NCI-H2196 (cell line): Measurements from ENCODE around the gene CREB5.

Source experiments
- DNase-seq: peaks from one replicate; lab custom pipeline; 2025; ENCODE audit not compliant: unreplicated experiment; lab: John Stamatoyannopoulos, UW

Gene CREB5

DNA sequence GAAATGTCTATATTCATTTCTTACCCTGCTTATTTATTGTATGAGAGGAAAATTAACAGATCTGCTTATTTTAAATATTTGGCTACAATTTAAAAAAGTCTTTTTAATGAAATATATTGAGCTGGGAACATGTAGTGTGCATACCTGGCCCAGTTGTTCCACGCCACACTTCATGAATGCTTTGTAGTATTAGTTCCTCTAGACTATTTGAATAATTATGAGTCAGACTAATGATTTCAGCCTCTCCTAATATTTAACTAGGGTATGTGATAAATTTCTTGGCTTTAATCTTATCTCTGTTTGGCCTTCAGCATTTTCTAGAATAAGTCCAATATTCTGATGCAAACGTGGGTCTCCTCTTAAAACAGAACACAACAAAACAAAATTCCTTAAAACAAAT is 226.6 kb downstream of the CREB5 start:
- DNase-seq = no peak

DNA sequence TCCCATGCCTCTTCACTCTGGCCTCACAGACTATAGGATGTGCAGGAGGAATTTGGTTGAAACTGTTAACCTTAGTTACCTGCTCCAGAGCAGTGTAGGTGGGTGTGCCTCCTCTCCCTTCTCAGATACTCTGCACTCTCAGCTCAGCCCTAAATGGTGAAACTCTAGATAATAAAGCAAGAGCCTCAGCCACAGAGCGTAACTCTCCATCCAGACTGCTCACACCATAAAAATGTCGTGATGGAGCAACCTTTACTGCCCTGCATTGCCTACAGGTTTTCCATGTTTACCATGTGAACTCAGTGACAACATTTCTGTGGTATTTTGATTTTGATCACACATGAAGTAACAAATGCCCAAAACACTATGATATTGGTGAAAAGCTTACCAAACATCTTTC is 227.7 kb downstream of the CREB5 start:
- no peak for DNase-seq

DNA sequence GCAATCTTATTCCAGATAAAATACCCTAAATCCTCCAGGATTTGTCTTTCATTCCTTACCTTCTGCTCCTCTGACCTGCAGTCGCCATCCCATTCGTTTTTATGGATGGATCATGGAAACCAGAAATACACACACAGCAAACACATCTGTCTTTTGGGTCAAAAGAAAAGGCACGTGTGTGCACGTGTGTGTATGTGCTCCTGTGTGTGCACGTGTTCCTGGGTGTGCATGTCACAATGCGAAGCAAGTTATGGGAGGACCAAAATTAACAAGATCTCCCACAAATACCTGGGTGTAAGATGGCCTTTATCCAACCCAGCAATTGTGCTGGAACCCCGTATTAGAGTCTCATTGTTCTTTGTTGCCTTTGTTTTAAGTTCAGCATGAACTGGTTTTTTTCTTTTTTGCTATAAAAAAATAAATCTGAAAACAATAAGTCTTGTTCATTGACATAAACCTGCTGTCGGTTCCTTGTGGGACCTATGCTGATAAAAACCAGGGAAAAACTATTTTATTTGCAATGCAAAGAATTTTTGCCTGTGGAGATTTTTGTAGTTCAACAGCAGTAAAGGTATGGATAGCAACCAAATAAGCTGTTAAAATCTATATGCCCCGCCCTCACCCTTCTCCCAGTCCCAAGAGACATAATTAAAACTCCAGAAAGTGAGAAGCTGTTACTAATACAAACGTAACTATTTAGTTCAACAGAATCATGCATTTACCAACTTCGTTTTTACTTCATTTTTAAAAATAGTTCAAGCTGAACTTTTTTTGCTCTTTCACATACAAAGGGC is 229.6 kb downstream of the CREB5 start:
- DNase-seq = no peak

DNA sequence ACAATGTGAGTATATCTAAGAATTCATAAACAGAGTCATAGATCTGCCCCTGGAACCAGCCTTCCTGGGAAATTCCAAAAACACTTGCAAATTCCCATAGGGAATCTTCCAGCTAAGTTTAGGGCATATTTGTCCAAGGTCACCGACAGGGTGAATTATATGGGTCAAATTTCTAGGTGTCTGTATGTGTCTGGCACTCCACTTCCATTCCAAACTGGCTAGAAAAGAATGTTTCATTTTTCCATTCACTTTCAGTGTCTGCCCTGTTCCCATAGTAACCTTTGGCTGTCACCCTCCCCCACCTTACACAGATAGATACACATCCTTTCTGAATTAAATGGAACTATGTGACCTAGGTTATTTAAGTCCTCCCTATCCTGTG is 230.9 kb downstream of the CREB5 start:
- no peak for DNase-seq

DNA sequence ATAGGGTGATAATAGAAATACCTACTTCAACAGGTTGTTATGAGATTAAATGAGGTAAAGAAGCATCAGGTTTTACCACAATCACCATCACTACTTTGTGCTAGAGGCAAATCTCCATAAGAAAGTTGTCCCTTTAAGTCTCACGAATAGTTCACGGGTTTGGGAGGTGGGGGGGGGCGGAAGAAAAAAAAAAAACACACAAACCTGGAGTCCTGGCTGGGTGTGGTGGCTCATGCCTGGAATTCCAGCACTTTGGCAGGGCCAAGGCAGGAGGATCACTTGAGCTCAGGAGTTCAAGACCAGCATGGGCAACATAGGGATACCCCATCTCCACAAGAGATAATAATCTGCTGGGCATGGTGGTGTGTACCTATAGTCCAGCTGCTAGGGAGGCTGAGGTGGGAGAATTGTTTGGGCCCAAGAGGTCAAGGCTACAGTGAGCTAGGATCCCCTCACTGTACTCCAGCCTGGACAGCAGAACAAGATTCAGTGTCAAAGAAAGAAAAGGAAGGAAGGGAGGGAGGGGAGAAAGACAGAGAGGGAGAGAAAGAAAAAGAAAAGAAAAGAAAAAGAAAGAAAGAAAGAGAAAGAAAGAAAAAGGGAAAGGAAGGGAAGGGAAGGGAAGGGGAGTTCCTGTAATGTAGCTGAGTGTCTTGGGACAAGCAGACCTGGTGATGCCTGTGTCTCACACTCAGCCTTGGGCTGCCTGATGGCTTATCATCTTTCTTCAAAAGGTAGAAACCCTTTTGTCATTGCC is 231.4 kb downstream of the CREB5 start:
- DNase-seq = no peak

DNA sequence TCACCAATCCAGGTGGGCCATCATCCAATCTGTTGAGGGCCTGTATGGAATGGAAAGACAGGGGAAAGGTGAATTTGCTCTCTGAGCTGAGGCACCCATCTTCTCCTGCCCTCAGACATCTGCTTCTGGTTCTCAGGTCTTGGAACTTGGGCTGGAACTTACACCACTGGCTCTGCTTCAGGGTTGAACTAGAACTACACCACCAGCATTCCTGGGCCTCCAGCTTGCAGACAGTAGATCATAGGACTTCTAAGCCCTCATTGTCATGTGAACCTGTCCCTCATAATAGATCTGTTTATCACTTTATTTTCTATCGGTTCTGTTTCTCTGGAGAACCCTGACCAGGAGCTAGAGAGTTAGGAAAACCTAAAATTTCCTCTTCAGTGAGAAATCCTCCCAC is 233.5 kb downstream of the CREB5 start:
- DNase-seq = no peak

DNA sequence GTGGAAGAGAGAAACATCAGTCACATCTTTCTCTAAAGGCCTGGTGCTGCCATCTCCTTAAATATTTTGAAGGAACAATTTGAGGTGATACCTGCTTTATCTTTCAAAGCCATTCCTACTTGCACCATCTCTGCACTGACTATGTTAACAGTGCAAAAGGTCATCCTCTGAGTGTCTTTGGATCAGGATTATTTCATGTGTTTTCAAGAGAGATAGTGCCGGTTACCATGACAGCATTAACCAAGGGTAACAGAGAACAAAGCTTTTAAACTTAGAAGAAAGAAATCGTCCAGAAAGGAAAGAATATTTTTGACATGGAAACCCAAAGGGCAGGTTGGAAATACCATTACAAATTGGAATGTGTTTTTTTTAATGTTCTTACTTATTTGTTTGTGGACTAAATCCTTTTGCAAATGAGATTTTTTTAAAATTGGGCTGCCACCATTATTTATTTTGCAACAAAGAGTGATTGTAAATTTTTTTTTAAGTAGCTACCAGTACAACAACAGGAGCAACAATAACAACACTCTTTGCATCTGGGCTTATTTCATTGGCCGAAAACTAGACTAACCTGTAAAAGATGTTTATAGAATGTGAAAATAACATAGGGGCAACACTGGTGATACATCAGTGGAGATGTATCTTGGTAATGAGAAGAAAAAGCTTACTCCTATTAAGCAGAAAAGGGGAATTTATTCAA is 234.2 kb downstream of the CREB5 start:
- no peak for DNase-seq

DNA sequence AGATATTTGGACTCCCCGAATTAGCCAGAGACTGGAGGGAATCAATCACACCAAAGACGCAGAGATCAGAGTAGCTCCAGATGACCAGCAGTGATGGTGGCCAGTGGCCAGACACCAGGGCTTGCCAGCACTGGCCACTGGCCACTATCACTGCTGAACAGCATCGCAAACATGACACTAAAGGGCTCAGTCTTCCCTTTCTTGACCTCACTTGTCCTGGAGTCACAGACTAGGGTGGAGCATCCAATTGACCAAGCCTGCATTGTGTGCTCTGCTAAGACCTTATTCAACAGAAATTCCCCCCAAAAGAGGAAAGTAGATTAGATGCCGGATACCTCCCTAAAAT is 234.7 kb downstream of the CREB5 start:
- DNase-seq = no peak

DNA sequence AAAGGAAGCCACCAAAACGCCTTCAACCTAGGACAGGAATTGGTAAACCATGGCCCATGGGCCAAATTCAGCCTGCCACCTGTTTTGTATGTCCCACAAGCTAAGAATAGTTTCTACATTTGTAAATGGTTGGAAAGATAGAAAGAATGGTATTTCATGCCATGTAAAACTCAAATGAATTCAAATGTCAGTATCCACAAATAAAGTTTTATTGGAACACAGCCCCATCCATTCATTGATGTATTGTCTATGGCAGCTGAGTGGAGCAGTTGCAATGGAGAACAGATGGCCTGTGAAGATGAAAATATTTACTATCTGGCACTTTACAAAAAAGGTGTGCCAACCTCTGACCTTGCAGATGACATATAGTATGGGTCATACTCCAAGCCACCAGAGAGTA is 236.9 kb downstream of the CREB5 start:
- DNase-seq = no peak

DNA sequence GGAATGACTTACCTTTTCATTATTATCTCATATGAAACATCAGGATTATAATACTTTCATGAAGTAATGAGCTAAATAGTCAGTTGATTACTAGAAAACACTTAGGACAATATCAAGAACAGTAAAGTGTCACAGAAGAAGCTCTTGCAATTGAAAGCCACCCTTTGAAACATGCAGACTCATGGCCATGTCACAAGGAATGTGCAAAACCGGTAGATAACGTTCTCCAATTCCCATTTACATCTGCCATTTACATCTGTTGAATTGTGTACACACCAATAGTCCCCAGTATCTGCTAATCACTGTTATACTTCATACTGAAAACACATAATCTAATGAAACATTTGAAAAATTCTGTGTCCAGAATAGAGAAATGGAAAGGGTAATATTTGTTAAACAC is 237.5 kb downstream of the CREB5 start:
- DNase-seq = no peak

DNA sequence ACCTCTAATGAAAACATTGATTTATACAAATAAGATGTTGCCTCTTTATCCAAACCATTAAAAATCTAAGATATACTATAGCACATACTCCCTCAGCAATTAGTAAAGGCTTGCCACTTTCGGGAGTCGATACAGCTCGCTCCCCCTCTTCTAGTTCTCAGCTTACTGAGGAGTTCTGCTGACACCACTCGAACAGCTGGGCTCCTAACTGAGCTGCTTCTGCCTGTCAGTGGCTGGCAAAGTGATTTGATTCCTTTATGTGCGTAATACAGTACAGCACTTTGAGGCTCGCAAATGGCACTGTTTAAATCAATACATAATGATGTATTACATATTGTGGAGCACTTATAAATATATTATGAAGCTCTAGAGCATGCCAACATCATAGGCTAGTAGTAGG is 241.8 kb downstream of the CREB5 start:
- no peak for DNase-seq

DNA sequence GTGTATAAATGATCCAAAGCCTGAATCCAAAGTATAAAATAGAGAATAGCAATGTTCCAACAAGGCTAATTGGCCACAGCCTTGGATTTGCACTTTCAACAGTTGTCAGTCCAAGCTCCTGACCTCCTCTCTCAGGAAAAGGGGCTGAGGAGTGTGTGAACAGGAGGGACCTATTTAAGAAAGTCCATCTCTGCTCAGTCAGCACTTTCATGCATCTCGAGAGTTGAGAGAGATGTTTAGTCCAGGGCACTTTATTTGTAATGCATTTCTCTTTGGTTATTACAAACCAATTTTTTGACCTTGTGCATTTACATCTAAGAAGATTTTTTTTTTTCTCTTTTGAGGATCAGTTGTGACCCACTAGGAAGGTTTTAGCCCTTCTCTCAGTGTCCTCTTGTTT is 244.2 kb downstream of the CREB5 start:
- DNase-seq = no peak

DNA sequence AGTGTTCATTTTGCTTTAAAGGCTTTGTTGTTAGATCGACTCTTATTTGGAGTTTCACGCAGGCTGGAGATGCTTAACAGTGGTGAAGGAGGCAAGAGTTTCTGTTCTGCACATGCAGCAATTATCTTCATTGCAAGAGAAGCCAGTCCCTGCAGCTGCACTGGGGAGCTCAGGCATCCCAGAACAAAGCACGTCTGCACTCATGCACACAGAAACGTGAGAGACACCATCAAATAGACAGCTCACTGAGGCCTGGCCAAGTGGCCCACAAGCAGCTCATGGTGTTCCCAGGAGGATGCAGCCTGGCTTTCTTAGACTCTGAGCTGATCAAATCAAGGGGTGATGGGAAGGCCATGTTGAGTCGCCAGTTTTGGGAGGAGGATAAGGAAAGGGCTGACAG is 246.1 kb downstream of the CREB5 start:
- no peak for DNase-seq

DNA sequence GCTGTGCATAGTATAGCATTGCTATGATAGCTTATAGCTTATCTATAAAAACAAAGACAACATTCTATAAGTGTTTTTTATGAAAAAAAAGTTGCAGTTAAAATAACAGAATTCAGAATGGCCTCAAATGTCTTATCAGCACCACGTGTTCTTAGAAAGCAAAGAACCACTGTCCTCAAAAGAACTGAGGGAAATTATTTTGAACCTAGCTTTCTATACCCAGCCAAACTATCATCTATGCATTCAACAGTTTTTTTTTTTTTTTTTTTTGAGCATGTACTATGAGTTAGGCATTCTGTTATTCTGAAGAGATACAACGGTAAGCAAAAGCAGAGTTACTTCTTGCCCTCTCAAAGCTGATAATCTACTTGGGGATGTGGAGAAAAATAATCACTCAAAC is 247.8 kb downstream of the CREB5 start:
- DNase-seq = no peak

DNA sequence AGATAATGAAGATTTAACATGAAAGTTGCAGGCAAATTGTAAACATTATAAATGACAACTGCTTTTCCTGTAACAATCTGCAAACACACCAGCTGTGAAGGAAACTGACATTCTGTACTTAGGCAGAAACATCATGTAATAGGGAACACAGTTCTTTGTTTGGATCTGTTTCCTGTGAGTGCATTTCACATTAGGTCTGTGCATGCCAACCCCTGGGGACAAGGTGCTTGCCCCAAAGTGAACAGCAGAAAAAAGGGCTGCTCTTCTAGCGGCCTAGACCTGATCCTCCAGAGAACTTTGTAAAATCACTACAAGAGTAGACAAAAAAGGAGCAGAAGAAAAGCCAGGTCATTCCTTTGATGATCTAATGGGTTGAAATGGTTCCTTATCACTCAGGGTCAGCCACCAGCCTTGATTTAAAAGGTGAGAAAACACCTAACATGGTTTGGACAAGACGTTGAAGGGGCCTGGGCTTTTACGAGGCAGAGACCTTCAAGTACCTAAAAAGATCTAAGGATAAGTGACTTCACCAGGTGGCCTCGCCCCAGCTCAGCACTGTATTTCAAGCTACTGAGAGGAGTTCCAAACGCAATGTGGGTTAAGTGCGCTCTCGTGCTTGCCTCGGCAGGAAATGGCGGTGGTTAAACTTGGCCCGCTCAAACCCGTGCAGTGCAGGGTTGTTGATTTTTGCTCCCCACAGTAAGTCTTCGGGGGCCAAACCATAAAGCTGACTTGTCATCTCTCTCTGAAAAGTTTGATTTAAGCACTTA is 249.7 kb downstream of the CREB5 start:
- DNase-seq = no peak

DNA sequence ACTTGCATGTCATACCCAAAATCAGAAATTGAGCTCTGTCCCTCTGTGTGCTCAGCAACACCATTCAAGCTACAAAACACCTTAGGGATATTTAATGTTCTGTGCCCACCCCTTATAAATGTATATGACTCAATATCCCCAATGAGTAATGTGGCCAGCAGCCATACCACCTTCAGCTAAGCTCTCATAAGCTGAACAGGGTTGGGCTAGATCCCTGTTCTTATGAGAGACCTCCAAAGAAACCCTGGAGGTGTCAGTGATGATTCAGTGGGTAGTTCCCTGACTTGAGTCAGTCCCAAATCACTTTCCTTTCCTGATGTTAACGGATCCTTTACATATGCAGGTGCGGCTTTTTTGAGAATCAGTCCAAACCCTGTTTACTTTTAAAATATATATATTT is 253.8 kb downstream of the CREB5 start:
- no peak for DNase-seq

DNA sequence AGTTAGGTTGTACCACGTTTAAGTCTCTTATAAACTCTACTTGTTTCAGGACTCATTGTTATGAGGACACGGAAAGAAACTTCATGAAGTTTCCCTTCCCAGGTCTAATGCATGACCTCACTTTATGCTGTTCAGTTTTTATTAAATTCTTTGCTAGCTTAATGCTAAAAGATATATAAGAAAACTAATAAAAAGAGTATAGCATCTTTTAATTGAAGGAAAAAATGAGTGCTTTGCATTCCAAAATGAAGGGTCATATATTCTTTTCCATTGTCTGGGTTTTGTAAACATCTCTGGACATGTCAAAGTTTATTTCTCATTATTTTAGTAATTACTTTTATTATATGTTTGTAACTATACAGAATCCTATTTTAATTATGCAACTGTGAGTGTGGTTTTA is 255.8 kb downstream of the CREB5 start:
- DNase-seq = no peak

DNA sequence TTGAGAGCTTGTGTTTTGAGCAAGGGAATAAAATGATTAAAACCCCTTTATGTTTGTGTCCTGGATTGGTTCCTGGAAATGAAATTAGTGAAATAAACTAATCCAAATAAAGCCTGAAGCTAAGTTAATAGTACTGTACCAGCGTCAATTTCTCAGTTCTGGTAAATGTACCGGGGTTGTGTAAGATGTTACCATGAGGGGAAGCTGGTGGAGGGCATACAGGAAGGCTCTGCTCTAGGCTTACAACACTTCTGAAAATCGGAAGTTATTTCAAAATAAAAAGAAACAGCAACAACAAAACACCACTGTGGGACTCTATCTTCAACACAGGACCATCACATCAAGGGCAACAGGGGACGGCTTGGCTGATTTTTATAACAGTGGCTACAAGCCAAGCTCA is 257.0 kb downstream of the CREB5 start:
- DNase-seq = no peak

DNA sequence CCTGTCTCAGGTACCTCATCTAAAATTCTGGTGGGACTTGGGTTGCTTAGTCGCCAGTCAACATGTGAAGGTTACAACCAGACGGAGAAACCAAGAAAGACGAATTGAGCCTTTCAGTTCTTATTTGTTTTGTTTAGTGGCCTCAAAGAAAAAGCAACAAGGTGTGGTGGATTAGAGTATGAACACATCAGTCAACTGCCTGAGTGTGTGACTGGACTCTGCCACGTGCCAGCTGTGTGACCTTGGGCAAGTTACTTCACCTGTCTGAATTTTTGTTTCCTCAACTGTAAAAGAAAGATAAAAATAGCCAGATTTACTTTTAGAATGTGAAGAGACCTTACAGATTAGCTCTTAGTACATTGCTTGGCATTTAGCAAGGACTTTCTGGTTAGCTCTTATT is 259.2 kb downstream of the CREB5 start:
- no peak for DNase-seq

DNA sequence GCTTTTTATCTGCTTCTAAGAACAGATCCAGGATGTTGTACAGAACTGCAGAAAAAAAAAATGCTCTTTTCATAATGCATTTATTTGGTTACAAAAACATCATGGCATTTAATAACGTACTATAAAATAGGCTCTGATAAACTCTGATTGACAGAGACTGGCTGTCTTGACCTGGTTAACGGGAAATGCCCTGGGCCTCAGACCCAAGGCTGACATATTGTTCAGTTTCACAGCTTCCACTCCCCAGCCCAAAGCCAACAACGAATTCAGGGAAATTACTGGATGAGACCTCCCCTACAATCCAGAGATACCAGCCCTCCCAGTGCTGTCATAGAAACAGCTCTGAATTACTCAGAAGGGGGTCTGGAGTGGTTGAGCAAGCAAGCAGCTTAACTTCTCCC is 260.1 kb downstream of the CREB5 start:
- DNase-seq = no peak

DNA sequence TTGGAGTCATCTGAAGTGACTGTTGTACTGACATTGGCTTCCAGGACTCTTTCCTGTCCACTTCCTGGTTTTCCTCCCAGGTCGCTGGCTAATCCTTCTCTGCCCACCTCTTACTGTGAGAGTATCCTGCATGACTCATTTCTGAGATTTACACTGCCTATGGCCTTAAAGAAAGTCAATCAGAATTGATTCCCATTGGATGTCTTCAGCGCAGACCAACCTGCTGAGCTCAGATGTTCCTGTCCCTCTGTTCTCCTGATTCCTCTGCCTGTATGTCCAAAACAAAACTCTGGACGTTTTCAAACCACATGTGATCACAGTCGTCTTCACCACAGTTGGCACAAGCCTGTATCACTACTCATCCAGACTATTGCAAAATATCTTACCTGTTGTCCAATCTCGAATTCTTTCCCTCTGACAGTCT is 262.1 kb downstream of the CREB5 start:
- DNase-seq = no peak
